Gastrocnemius medialis (tissue), 4 donors: Measurements from ENCODE around the gene CDH18.

ENCODE experiments used
- POLR2A ChIP-seq, 2 donors: fragments of 450-650 bp; IDR thresholded peaks; one replicate each; pipeline ENCODE4 v1.6.1; 2017; ENCODE audit warnings: antibody characterized with exemption in 2 of 2, mild to moderate bottlenecking in 2 of 2, moderate library complexity in 2 of 2
- TF ChIP-seq, protein P1 (sequence below), 5 experiments: fragments of 450-650 bp in 3 of 5; fragments of 200-600 bp in 2 of 5; sonication (generic) in 2 of 5; IDR thresholded peaks in 4 of 5; conservative IDR thresholded peaks in 1 of 5; 1 replicate in 4 of 5; 2 replicates in 1 of 5; pipeline ENCODE4 v1.5.1; 2016 to 2019; ENCODE audit warnings: antibody characterized with exemption in 5 of 5, mild to moderate bottlenecking in 3 of 5, moderate library complexity in 3 of 5

DNA sequence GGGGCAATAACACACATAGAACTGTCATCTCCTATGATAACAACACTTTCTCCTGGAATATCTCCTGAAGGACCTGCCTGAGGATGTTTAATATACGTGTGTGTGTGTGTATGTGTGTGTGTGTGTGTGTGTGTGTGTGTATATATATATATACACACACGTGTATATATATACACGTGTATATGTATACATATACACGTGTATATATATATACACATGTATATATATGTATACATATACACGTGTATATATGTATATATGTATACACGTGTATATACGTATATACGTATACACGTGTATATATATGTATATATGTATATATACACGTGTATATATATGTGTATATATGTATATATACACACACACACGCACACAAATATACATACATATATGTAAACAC lies 27.5 kb downstream of the CDH18 start:
- TF ChIP-seq, protein P1, sequence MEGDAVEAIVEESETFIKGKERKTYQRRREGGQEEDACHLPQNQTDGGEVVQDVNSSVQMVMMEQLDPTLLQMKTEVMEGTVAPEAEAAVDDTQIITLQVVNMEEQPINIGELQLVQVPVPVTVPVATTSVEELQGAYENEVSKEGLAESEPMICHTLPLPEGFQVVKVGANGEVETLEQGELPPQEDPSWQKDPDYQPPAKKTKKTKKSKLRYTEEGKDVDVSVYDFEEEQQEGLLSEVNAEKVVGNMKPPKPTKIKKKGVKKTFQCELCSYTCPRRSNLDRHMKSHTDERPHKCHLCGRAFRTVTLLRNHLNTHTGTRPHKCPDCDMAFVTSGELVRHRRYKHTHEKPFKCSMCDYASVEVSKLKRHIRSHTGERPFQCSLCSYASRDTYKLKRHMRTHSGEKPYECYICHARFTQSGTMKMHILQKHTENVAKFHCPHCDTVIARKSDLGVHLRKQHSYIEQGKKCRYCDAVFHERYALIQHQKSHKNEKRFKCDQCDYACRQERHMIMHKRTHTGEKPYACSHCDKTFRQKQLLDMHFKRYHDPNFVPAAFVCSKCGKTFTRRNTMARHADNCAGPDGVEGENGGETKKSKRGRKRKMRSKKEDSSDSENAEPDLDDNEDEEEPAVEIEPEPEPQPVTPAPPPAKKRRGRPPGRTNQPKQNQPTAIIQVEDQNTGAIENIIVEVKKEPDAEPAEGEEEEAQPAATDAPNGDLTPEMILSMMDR (IDR thresholded peaks at IDR 0.05 in 4 of 5, conservative IDR thresholded peaks at IDR 0.05 in 1 of 5) = no peak
- no peak for TF ChIP-seq POLR2A (IDR thresholded peaks at IDR 0.05)
